D721Med (cell line): ENCODE measurements around the gene ABLIM3.
"Not testable (repeated sequence)": the region's sequence is repeated elsewhere in the genome, so short reads cannot be mapped to it uniquely, and the experiment has no call there.

Experiments used
- DNase-seq: peaks from one replicate; pipeline ENCODE4 v3.0.0; 2011; ENCODE audit warnings: low spot score; ENCODE audit not compliant: insufficient read length
- FAIRE-seq: peaks from 2 replicates; lab custom pipeline; 2011; peaks lifted over from hg19 to GRCh38; lab: Jason Lieb, UNC
- TF ChIP-seq, protein P1 (sequence below): IDR thresholded peaks from 2 replicates; pipeline ENCODE4 v1.5.1; 2012; ENCODE audit warnings: mild to moderate bottlenecking, control low read depth; ENCODE audit not compliant: insufficient read depth; ENCODE audit errors: missing control alignments

Gene ABLIM3

DNA sequence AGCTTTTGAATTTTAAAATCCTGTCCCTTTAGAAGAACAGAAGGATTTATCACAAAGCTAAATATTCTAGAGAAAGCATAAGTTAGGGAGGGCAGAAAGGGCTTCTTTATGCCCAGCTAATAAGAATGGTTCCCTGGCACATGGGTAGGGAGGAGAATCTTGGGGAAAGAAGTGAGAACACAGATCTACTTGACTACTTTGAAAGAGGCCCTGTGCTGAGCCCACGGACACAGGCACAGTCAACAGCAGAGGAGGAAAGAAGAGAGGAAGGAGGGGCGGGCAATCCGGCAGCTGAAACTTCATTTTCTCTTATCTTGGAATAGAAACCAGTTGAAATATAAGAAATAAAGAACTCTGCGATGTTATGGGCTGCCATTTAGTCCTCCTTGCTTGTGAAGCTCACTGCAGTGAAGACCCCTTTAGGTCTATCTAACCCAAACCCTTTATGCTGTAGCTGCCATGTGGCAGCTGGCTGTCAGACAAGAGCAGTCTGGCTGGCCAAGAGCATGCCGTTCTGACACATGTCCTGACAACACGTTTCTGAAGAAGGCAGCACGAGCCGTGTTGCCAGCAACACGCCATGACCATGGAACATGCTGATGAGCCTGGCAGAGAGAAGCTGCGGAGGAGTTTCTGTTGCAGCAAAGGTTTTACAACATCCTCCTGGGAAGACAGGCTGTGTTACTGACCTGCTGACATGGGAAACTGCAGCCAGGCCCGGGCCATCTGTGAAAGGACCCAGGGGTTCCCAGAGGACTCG is 34.2 kb downstream of the ABLIM3 start:
- TF ChIP-seq, protein P1, sequence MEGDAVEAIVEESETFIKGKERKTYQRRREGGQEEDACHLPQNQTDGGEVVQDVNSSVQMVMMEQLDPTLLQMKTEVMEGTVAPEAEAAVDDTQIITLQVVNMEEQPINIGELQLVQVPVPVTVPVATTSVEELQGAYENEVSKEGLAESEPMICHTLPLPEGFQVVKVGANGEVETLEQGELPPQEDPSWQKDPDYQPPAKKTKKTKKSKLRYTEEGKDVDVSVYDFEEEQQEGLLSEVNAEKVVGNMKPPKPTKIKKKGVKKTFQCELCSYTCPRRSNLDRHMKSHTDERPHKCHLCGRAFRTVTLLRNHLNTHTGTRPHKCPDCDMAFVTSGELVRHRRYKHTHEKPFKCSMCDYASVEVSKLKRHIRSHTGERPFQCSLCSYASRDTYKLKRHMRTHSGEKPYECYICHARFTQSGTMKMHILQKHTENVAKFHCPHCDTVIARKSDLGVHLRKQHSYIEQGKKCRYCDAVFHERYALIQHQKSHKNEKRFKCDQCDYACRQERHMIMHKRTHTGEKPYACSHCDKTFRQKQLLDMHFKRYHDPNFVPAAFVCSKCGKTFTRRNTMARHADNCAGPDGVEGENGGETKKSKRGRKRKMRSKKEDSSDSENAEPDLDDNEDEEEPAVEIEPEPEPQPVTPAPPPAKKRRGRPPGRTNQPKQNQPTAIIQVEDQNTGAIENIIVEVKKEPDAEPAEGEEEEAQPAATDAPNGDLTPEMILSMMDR = no peak
- FAIRE-seq (no peak), DNase-seq (no peak)

DNA sequence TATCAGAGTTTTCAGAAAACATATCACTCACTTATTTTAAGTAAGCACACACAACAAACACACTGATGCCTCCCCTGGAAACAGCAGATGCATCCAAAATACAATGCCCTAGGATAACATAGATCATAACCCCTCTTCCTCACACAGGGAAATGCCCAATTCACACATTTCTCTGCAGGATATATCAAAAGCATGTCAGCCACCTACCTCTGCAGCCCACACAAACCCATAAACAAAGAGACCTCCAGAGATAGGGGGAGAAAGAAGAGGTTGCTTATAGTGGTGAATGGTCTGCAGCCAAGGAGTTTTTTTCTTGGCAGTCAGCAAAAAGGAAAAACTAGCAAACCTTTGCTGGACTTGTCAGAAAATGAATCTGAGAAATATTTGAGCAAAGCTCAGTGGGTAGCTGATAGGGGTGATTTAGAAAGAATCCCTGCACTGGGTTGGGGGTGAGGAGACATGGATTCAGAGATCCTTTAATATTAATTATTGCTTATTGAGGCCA is 36.1 kb downstream of the ABLIM3 start:
- FAIRE-seq (no peak), DNase-seq (no peak)
- TF ChIP-seq, protein P1 = no peak

DNA sequence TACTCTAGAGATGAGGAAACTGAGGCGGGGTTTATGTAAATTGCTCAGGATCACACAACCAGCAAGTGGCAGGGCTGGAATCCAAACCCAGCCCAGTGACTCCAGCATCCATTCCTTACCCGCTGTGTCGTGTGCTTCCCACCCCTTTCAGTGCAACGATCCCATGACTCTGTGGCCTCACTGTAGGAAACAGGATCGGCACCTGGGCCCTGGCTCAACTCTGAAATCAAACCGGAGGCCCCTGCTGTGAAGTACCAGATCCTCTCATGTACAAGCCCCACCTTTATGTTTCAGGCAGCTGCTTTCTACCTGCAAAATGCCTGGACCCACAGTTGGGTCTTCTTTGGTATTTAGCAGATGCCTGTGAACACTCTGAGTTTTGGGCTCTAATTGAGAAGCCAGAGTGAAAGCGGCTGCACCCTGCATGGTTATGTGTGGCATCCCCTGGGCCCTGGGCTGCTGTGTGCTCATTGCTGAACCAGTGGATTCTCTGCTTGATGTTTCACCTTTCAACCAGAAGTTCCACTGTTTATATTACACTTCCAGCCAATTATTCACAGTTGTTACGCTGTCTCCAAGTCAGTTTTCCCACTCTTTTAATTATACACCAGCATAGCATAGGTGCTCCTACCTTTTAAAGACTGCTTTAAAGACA is 36.7 kb downstream of the ABLIM3 start:
- TF ChIP-seq, protein P1 = no peak
- FAIRE-seq (no peak), DNase-seq (no peak)

DNA sequence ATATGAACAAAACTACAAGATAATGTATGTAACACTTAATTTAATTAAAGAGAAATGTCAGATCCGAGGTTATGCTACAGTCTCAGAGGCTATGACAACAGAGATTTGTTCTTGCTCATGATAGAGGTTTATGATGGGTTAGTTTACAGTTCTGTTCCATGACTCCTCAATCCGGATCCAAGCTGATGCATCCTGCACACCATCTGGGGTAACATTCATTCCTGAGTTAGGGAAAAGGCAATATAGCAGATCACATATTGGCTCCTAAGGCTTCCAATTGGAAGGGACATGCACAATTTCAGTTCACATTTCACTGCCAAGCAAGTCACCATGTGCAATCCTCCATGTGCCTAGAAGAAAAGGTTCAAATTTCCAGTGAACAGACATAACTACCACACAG is 40.4 kb downstream of the ABLIM3 start:
- DNase-seq = no peak
- FAIRE-seq = no peak
- TF ChIP-seq, protein P1 = no peak

DNA sequence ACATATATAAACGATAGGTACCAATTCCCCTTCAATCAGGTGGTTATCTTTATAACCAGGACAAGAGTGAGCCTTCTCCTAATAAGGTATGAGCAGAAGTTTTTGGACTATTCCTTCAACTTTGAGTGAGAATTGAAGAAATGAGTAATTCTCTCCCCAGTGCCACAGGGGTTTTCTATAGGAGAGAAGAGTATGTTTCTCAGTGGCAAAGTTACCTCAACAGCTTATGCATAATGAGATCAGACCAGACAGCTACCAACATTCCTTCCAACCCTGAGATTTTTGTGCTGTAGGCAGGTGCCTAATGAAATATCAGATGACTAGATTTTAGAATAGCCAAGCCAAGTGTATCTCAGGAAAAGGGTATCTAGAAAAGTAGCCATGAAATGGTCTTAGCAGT is 40.9 kb downstream of the ABLIM3 start:
- FAIRE-seq = no peak
- TF ChIP-seq, protein P1 = no peak

DNA sequence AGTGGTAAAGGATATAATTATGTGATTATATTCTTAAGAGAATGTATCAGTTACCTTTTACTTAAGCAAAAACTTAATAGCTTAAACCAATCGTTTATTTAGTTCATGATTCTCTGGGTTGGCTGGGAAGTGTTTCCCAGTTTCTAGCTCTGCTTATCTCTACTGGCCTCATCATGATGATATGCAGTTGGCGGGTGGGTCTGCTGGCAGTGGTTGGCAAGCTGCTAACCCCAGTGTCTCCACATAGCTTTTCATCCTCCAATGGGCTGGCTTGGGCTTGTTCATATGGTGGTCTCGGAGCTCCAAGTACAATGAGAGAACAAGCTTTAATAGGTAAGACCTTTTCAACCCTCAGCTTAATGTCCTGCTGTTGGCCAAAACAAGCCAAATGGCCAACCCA is 43.8 kb downstream of the ABLIM3 start:
- TF ChIP-seq, protein P1 = no peak
- FAIRE-seq = no peak
- DNase-seq = no peak

More for the DNA sequence above, 40.9 kb downstream of the ABLIM3 start:
- no peak for DNase-seq

DNA sequence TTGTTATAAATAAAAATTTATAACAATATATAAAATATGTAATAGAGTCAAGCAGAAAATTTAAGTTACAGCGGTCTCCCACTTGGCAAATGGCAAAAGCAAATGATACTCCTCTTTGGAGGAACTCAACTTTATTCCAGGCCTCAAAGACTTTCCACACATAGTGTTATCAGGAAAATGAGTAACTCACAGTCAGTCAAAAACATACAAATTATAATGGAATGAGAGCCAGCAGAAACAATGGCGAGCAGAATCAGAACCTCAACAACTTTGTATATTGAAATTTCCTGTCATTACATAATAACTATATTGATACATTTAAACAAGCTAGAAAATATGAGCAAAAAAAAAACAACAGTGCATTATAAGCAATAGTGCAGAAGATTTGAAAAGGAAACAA is 45.2 kb downstream of the ABLIM3 start:
- DNase-seq (no peak), FAIRE-seq (no peak)
- TF ChIP-seq, protein P1 = no peak

DNA sequence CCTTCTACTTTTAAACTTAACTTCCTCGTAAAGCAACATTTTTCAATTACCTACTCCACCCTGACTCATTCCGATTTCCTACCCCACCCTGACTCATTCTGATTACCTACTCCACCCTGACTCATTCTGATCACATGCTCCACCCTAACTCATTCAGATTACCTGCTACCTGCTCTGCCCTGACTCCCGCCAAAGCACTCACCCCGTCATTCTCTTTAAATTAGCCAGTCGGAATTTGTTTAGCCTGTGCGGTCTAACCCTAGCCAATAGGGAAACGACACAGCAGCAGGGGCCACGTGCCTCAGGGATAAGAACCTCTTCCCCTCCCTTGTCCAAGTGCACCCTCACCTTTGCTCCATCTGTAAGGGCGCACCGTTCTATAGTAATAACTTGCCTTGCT is 46.3 kb downstream of the ABLIM3 start:
- not testable (repeated sequence) for DNase-seq, FAIRE-seq
